ENCODE data around the gene SPTBN2. TPM values are rescaled to one million over a fixed set of nuclear protein-coding genes. Genes with fewer than 3 reads are reported as not detected.

SPTBN2 gene
- total RNA-seq, 1 experiment from 2014 or later, result 8.5 TPM

Other genes starting within 250 kb of the SPTBN2 start
- 30.1 and 33.4 TPM in 2 replicates for gene DPP3, start 248.8 kb downstream of the SPTBN2 start, total RNA-seq (2014; rRNA removed; shearing (Covaris generic))
- gene BBS1, start 218.6 kb downstream of the SPTBN2 start, total RNA-seq (2014; rRNA removed; shearing (Covaris generic)), result 11.0 and 13.6 TPM in 2 replicates
- 2.6 and 3.1 TPM in 2 replicates for gene ZDHHC24, start 183.2 kb downstream of the SPTBN2 start, total RNA-seq (2014; rRNA removed; shearing (Covaris generic))
- not detected in 2 replicates for gene ACTN3, start 182.3 kb downstream of the SPTBN2 start, total RNA-seq (2014; rRNA removed; shearing (Covaris generic))
- gene CTSF, start 160.6 kb downstream of the SPTBN2 start, total RNA-seq (2014; rRNA removed; shearing (Covaris generic)), result 4.5 and 5.2 TPM in 2 replicates
- gene CCDC87, start 136.2 kb downstream of the SPTBN2 start, total RNA-seq (2014; rRNA removed; shearing (Covaris generic)), result 0.23 and 0.43 TPM in 2 replicates
- 10.3 and 15.3 TPM in 2 replicates for gene CCS, start 136.0 kb downstream of the SPTBN2 start, total RNA-seq (2014; rRNA removed; shearing (Covaris generic))
- 68.7 and 70.5 TPM in 2 replicates for gene RBM14, start 112.6 kb downstream of the SPTBN2 start, total RNA-seq (2014; rRNA removed; shearing (Covaris generic))
- gene RBM4, start 90.5 kb downstream of the SPTBN2 start, total RNA-seq (2014; rRNA removed; shearing (Covaris generic)), result 154 and 155 TPM in 2 replicates
- 23.7 and 24.7 TPM in 2 replicates for gene RBM4B, start 51.3 kb downstream of the SPTBN2 start, total RNA-seq (2014; rRNA removed; shearing (Covaris generic))
- gene RCE1, start 114.2 kb upstream of the SPTBN2 start, total RNA-seq (2014; rRNA removed; shearing (Covaris generic)), result 20.3 and 20.6 TPM in 2 replicates
- gene LRFN4, start 127.8 kb upstream of the SPTBN2 start, total RNA-seq (2014; rRNA removed; shearing (Covaris generic)), result 15.6 and 15.9 TPM in 2 replicates
- gene PC, start 229.2 kb upstream of the SPTBN2 start, total RNA-seq (2014; rRNA removed; shearing (Covaris generic)), result 19.9 and 22.9 TPM in 2 replicates
- gene C11orf86, start 246.1 kb upstream of the SPTBN2 start, total RNA-seq (2014; rRNA removed; shearing (Covaris generic)), result not detected in 2 replicates

Measured in SJCRH30 (cell line).